ENCODE measurements around the gene HACD2. TPM values are rescaled to one million over a fixed set of nuclear protein-coding genes. Genes with fewer than 3 reads are reported as not detected.

The HACD2 gene
- total RNA-seq, 1 experiment from 2014 or later = 43.0 TPM

DNA sequence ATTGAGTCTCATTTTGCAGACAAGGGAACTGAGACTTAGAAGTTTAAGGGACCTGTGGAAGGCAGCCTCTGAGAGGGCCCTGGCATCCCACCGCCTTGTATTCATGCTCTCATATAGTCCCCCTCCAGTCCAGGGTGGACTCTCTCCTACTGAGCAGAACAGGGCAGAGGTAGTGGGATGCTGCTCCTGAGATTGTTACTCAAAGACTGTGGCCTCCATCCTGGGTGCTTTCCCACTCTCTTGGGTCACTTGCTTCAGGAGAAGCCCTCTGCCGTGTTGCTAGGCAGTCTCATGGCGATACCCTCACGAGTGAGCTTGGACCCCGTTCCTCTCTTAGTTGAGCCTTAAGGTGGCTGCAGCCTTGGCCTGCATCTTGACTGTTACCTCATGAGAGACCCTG lies 113.7 kb downstream of the HACD2 start (continued):
- TF ChIP-seq, protein P1, sequence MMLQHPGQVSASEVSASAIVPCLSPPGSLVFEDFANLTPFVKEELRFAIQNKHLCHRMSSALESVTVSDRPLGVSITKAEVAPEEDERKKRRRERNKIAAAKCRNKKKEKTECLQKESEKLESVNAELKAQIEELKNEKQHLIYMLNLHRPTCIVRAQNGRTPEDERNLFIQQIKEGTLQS (IDR thresholded peaks at IDR 0.05) = no peak
- TF ChIP-seq, protein P2, sequence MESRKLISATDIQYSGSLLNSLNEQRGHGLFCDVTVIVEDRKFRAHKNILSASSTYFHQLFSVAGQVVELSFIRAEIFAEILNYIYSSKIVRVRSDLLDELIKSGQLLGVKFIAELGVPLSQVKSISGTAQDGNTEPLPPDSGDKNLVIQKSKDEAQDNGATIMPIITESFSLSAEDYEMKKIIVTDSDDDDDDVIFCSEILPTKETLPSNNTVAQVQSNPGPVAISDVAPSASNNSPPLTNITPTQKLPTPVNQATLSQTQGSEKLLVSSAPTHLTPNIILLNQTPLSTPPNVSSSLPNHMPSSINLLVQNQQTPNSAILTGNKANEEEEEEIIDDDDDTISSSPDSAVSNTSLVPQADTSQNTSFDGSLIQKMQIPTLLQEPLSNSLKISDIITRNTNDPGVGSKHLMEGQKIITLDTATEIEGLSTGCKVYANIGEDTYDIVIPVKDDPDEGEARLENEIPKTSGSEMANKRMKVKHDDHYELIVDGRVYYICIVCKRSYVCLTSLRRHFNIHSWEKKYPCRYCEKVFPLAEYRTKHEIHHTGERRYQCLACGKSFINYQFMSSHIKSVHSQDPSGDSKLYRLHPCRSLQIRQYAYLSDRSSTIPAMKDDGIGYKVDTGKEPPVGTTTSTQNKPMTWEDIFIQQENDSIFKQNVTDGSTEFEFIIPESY (IDR thresholded peaks at IDR 0.05; ENCODE audit: extremely low read depth, insufficient replicate concordance, low read length) = no peak
- TF ChIP-seq SP1 (IDR thresholded peaks at IDR 0.05; ENCODE audit: low read depth) = no peak
- no peak for TF ChIP-seq POLR2A (IDR thresholded peaks at IDR 0.05; ENCODE audit: borderline replicate concordance, extremely low read depth, insufficient read depth, insufficient read length)

DNA sequence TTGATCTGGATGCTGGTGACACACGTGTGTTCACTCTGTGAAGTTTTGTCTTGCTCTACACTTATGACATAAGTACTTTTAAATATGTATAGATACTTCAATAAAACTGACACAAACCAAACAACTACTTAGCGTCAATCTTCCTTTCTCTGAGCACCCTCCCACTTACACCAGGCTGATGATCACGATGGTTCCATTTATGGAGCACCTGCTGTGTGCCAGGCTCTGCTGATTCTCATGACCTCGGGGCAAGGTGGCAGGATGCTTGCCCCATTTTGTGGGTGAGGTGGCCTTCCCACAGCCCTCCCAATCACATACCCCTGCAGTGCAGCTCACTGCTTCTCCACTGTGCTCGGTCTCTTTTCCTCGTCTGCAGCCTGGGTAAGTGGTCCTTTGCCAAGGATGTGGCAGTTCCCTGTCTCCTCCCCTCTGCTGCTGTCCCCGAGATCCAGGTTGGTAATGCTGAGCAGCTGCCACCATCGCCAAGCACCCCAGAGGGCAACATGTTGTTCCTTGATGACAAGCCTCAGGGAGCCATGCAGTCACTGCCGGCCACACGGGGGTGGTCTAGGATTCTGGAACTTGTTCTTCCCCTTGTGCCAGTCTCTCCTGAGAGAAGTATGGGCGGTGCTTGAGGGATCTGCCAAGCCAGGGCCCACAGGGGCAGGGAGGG lies 115.4 kb downstream of the HACD2 start:
- no peaks in the 10 kb centered on the region for H3K9me2 ChIP-seq (ENCODE audit: insufficient read depth)
- no peak overlapping the region for H3K9ac ChIP-seq (ENCODE audit: low read length)
- ChIA-PET RAD21 (ENCODE audit: low non-redundant PET in 1 of 2, low total read pairs in 2 of 2, uncharacterized antibody in 2 of 2, unreplicated experiment in 2 of 2) (no interaction called here), POLR2A (no interaction called here), CTCF (no interaction called here)
- no peaks in the 10 kb centered on the region for H3K36me3 ChIP-seq (ENCODE audit: control insufficient read depth in 1 of 2, insufficient read depth in 2 of 2, low read length in 2 of 2)
- intact Hi-C loops (cut with micrococcal nuclease) = no loop called here
- H3K27me3 ChIP-seq (ENCODE audit: insufficient read depth, low read length) = peaks cover 6% of the 10 kb centered on the region; the same call in 1 of the 2 replicates
- H3K27ac ChIP-seq (ENCODE audit: low read depth, low read length) = no peak overlapping the region
- no peaks in the 10 kb centered on the region for H3K4me1 ChIP-seq (ENCODE audit: control insufficient read depth in 1 of 2, insufficient read depth in 2 of 2, low read length in 2 of 2)
- DNase-seq (ENCODE audit: low read depth, low spot score) = no peak
- no peak overlapping the region for H3K4me3 ChIP-seq (replicated peaks in 1 of 2; ENCODE audit: low read depth in 1 of 2, low read length in 2 of 2)
- no peaks in the 10 kb centered on the region for H3K9me3 ChIP-seq (ENCODE audit: control insufficient read depth in 1 of 2, insufficient read depth in 1 of 2, low read depth in 1 of 2, low read length in 2 of 2)
- H2AFZ ChIP-seq (ENCODE audit: low read depth, low read length, poor library complexity, severe bottlenecking) = no peak overlapping the region
- BruUV-seq (replicated peaks) = no TSS peak
- H3K4me2 ChIP-seq (ENCODE audit: low read length) = no peak overlapping the region
- H3K79me2 ChIP-seq (ENCODE audit: insufficient read depth, low read length) = no peaks in the 10 kb centered on the region
- H4K20me1 ChIP-seq (ENCODE audit: insufficient read depth) = no peaks in the 10 kb centered on the region
- TF ChIP-seq, protein P3, sequence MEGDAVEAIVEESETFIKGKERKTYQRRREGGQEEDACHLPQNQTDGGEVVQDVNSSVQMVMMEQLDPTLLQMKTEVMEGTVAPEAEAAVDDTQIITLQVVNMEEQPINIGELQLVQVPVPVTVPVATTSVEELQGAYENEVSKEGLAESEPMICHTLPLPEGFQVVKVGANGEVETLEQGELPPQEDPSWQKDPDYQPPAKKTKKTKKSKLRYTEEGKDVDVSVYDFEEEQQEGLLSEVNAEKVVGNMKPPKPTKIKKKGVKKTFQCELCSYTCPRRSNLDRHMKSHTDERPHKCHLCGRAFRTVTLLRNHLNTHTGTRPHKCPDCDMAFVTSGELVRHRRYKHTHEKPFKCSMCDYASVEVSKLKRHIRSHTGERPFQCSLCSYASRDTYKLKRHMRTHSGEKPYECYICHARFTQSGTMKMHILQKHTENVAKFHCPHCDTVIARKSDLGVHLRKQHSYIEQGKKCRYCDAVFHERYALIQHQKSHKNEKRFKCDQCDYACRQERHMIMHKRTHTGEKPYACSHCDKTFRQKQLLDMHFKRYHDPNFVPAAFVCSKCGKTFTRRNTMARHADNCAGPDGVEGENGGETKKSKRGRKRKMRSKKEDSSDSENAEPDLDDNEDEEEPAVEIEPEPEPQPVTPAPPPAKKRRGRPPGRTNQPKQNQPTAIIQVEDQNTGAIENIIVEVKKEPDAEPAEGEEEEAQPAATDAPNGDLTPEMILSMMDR (IDR thresholded peaks at IDR 0.05 in 2 of 3, conservative IDR thresholded peaks at IDR 0.05 in 1 of 3; ENCODE audit: borderline replicate concordance in 1 of 3, insufficient read depth in 1 of 3, low read depth in 2 of 3, low read length in 2 of 3) = no peak
- TF ChIP-seq SP1 (IDR thresholded peaks at IDR 0.05; ENCODE audit: low read depth) (no peak), SRF (IDR thresholded peaks at IDR 0.05; ENCODE audit: low read depth) (no peak), ZNF274 (IDR thresholded peaks at IDR 0.05; ENCODE audit: low read depth, low read length) (no peak), ELF1 (IDR thresholded peaks at IDR 0.05; ENCODE audit: borderline replicate concordance, low read depth) (no peak), POLR2A (IDR thresholded peaks at IDR 0.05; ENCODE audit: borderline replicate concordance, extremely low read depth, insufficient read depth, insufficient read length) (no peak), POLR2AphosphoS5 (IDR thresholded peaks at IDR 0.05; ENCODE audit: low read depth, low read length) (no peak), EZH2phosphoT487 (IDR thresholded peaks at IDR 0.05; ENCODE audit: borderline replicate concordance) (no peak), FOSL1 (IDR thresholded peaks at IDR 0.05; ENCODE audit: low read depth) (no peak), CBX3 (IDR thresholded peaks at IDR 0.05; ENCODE audit: low read depth) (no peak), EGR1 (IDR thresholded peaks at IDR 0.05; ENCODE audit: low read depth) (no peak), EZH2 (IDR thresholded peaks at IDR 0.05) (no peak)
- TF ChIP-seq, protein P4, sequence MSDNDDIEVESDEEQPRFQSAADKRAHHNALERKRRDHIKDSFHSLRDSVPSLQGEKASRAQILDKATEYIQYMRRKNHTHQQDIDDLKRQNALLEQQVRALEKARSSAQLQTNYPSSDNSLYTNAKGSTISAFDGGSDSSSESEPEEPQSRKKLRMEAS (IDR thresholded peaks at IDR 0.05) = no peak
- TF ChIP-seq, protein P2 (IDR thresholded peaks at IDR 0.05; ENCODE audit: extremely low read depth, insufficient replicate concordance, low read length) = no peak
- no peak for ATAC-seq

Measured in HCT116 (cell line).